ENCODE data around the gene RNF130.
"Not testable (repeated sequence)": the region's sequence is repeated elsewhere in the genome, so short reads cannot be mapped to it uniquely, and the experiment has no call there.

The RNF130 gene

GRCh38 chr5:179974246-179974945, 97.2 kb downstream of the RNF130 start:
- DNase-seq (ENCODE audit: low spot score): no peak

GRCh38 chr5:179973391-179973790, 98.2 kb downstream of the RNF130 start:
- DNase-seq (ENCODE audit: low spot score): no peak

DNA sequence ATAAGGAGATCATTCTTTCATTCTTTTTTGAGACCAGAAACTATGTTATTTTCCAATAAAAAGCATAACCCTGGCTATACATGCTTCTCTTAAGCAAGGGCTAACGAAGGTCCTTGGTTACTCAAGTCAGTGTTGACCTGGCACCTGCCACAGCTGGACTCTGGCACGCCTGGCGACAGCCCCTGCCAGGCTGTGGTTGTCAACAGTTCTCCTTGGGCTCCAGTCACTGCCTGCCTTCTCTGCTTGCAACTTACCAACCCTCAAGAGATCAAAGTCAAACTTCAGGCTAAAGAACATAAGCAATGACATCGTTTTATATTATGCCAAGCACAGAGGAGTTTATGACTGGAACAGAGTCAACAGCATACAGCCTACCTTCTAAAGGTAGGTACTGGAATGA, 102.4 kb downstream of the RNF130 start:
- DNase-seq (ENCODE audit: low spot score): no peak

DNA sequence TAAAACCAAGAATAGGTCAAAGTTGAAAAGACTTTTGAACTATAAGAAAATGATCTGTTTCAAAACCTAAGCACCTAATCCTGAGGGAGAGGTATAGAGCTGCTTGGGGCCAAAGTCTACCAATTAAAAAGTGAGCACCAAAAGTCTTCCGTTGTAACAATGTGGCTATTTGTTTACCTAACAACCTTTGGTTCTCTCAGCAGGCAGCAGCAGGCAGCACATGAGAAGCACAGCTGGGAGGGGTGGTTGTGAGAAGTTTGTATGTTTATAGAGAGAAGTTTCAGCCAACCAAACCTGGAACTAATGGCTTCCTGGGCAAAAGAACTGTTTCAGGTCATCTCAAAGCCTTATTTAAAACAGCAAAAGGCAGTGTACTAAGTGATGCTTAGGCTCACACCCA, 104.1 kb downstream of the RNF130 start:
- no peak for DNase-seq (ENCODE audit: low spot score)

DNA sequence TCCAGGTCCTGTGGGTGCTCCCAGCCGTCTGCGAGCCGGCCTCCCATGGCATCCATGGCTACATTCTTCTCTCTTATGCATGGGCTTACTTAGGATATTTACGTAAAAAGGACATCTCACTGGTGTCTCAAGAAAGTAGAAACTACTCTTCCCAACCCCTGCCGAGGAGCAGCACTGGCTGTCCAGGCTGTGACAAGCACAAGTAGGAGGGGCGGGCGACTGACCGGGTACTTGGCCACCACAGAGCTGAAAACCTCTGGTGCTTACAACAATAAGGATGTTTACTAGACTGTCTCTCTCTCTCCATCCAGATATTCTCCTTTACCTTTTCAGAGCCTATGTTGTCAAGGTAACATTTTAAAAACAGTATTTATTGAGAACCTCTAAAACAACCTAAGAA, 107.5 kb downstream of the RNF130 start:
- no peak for DNase-seq (ENCODE audit: low spot score)

- no peak for DNase-seq (ENCODE audit: low spot score)
Observed at GRCh38 chr5:179963375-179963774, 108.2 kb downstream of the RNF130 start.

- no peak for DNase-seq (ENCODE audit: low spot score)
Observed at GRCh38 chr5:179960204-179960831, 111.2 kb downstream of the RNF130 start.

GRCh38 chr5:179959641-179960040, 111.9 kb downstream of the RNF130 start:
- DNase-seq (ENCODE audit: low spot score): no peak

DNA sequence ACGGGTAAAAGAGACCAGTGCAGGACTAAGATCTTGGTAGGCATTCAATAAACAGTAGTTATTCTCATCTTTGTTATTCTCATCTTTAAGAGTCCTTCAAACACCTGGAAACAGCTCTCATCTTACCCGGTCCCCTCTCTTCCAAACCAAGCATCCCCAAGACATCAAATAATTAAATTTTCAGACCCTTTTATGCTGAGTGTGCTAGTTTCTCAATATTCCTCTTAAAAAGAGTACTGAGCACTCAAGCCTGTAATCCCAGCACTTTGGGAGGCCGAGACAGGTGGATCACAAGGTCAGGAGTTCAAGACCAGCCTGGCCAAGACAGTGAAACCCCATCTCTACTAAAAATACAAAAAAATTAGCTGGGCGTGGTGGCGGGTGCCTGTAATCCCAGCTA, 112.4 kb downstream of the RNF130 start:
- DNase-seq (ENCODE audit: low spot score): not testable (repeated sequence)

DNA sequence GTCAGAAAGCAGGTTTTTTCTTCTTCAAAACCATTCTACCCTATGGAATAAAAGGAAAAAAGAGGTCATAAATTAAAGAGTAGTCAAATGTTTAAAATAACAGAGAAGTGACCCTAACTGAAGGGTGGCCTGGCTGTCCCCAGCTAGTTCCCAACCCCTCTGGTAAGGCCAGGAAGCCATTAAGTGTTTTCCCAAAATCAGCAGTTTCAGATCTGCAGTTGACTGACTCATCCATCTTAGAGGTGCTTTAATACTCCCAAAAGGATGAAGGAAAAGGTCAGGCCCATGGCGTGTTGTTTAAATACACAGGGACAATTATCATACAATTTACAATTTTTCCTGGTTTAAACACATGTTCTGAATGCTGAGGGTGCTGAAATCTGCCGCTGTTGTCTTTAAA, 115.9 kb downstream of the RNF130 start:
- DNase-seq (ENCODE audit: low spot score): no peak

- no peak for DNase-seq (ENCODE audit: low spot score)
Observed at GRCh38 chr5:179955062-179955461, 116.5 kb downstream of the RNF130 start.

GRCh38 chr5:179954434-179954833, 117.1 kb downstream of the RNF130 start:
- no peak for DNase-seq (ENCODE audit: low spot score)

- no peak for DNase-seq (ENCODE audit: low spot score)
Observed at GRCh38 chr5:179953987-179954386, 117.6 kb downstream of the RNF130 start.

- DNase-seq (ENCODE audit: low spot score): no peak
Observed at GRCh38 chr5:179936976-179937681, 134.4 kb downstream of the RNF130 start.

DNA sequence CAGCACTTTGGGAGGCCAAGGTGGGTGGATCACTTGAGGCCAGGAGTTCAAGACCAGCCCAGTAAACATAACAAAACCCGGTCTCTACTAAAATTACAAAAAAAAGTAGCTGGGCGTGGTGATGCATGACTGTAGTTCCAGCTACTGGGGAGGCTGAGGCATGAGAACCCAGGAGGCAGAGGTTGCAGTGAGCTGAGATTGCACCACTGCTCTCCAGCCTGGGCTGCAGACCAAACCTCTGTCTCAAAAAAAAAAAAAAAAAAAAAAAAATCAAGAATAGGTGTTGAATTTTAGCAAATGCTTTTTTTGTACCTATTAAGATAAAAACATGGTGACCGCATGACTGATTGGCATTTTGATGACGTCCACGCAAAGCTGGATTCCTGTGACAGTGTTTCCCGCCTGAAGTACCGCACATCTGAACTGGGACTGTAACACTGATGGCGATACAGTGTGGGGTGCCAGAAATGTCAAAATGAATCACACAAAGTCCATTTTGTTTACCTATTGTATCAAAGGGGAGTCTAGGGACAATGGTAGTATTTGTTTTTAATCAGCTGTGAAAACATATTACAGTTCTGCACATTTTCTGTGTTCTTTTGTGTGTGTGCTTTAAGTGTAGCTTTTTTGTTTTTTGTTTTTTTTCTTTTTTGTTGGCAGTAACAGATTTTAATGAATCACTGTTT, 140.6 kb downstream of the RNF130 start:
- no peak for DNase-seq (ENCODE audit: low spot score)

- DNase-seq (ENCODE audit: low spot score): no peak
Observed at GRCh38 chr5:179927824-179928223, 143.7 kb downstream of the RNF130 start.

DNA sequence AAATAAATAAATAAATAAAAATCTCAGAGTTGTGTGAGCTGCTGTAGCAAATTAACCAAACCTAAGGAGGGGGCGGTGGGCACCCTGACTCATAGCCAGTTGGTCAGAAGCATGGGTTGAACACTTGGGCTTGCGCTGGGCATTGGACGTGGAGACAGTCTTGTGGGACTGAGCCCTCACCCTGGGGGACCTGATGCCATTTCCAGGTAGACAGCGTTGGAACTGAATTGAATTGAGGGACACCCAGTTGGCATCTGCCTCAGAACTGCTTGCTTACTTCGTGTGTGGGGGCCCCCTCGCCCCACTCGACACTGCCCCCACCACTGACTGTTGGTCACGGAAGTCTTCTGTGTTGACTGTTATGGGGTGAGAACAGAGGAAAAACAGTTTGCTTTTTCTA, 144.9 kb downstream of the RNF130 start:
- no peak for DNase-seq (ENCODE audit: low spot score)

DNA sequence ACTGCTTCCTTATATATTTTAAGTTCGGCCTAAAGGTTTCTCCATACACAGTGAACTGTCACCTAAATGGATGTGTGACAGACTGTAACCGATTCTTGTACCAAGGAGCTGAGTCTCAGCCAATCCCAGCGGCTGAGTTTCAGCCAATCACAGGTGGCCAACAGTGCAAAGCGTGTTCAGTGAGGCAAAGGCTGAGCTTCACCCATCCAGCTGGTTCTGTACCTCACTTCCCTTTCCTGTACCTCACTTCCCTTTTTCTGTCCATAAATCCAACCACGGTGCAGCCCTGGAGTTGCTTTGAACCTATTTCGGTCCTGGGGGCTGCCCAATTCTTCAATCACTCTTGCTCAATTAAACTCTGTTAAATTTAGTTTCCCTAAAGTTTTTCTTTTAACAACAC, 148.1 kb downstream of the RNF130 start:
- DNase-seq (ENCODE audit: low spot score): no peak

- no peak for DNase-seq (ENCODE audit: low spot score)
Observed at GRCh38 chr5:179920175-179920574, 151.4 kb downstream of the RNF130 start.

DNA sequence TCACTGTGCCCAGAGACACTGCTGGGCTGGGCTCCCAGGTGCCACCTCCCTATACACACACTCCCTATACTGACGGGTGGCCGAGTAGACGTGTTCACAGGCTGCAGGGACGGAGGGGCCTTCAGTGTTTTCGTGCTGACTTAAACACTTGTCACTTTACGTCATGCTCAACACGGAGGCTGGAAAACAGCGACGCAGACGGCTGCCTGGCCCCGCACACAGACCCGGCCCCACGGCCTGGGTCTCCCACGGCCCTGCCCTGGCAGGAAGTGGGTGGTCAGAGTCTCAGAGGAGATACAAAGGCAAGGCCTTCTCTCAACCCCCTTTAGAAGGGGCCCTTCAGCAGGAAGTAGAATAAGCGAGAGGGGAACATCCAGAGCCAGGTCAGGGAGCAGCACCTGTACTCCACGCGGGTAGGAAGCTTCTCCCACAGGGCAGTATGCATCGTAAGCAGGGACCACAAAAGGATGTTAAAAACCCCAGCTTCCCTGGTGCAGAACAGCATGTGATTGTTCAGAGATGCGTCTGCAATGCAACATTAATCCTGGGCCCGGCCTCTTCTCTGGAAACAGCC, 152.0 kb downstream of the RNF130 start:
- no peak for DNase-seq (ENCODE audit: low spot score)

DNA sequence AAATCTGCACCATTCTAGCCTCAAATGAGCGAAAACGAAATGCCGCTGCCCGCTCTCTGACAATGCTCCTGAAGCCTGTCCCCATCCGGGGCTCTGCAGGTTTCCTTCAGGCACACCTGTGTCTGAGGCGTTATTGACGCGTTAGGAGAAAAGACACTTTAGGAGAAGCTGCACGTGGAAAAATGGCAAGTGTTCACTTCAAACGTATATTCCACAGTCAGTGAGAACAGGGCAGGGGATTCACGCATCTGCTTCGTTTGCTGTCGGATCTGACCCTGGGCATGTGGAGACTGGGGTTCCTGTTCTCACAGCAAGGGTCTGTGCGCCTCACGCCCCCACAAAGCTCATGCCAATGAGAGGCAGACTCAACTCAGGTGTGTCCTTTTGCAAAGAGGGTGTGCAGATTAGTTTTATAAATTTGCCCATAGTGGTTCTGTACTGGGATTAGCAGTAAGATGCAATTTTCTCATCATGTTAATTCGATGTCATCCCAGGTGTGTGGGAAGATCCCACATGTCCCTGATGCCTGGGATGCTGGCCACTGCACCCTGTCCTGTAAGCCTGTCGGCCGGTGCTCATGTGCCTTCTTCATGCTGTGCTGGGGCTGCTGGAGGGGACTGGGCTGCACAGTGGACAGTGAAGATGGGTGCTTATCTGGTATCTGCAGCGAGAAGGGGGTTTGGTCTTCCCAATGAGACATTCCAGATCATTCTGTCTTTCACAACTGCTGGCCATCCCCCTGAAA, 152.6 kb downstream of the RNF130 start:
- DNase-seq (ENCODE audit: low spot score): no peak

GRCh38 chr5:179916523-179916922, 155.0 kb downstream of the RNF130 start:
- DNase-seq (ENCODE audit: low spot score): no peak

Measured in activated CD4-positive, alpha-beta T cell treated with anti-CD3 and anti-CD28 coated beads, Interleukin-2, Interleukin-4, amounts not matched to agents 100 ng/mL and 50 ng/mL, durations not matched to agents 16 hours and 8 hours (primary cell).